ENCODE measurements around the gene PTPRD.

Gene PTPRD

DNA sequence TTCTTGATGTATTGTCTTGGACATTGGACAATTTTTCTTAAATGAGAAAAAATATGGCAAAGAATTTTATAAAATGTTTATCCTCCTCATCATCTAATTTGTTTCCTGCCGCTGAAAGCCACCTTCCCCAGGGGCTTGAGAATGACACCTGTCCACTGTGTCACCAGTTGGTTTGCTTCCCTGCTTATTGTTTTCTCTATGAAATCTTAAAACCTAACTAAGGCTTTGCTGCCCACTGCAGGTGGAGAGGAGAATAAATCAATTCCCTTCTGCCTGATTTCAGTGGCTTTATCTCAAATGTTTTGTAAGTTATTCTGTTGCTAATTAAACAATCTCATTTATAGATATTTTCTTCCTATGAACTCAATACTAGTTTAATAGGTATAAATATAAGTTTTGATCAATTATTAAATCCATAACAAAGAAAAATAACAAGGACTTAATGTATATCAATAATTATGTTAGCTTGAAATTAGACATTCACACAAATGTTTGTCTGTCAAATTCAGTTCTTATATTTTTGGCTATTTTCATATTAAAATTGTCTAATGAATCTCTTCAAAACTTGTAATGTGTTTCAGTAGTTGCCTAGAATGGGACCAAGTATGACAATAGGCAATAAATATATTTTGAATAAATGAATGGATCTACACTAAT is 822.5 kb downstream of the PTPRD start:
- DNase-seq: no peak

GRCh38 chr9:9783711-9784110 is 829.1 kb downstream of the PTPRD start:
- H3K27ac Mint-ChIP-seq: no peak overlapping the region
- no peaks in the 10 kb centered on the region for H3K27me3 Mint-ChIP-seq
- no peak for DNase-seq
- peaks cover 4% of the 10 kb centered on the region for H3K9me3 Mint-ChIP-seq
- no peaks in the 10 kb centered on the region for H3K36me3 Mint-ChIP-seq (ENCODE audit: low read depth)
- no peaks in the 10 kb centered on the region for H3K4me1 Mint-ChIP-seq (ENCODE audit: low read depth)
- no peak overlapping the region for H3K4me3 Mint-ChIP-seq

More for the DNA sequence above, 822.5 kb downstream of the PTPRD start:
- no peaks in the 10 kb centered on the region for H3K27me3 Mint-ChIP-seq
- H3K4me1 Mint-ChIP-seq (ENCODE audit: low read depth): no peaks in the 10 kb centered on the region
- no peaks in the 10 kb centered on the region for H3K9me3 Mint-ChIP-seq
- H3K4me3 Mint-ChIP-seq: no peak overlapping the region
- H3K27ac Mint-ChIP-seq: no peak overlapping the region
- no peaks in the 10 kb centered on the region for H3K36me3 Mint-ChIP-seq (ENCODE audit: low read depth)

DNA sequence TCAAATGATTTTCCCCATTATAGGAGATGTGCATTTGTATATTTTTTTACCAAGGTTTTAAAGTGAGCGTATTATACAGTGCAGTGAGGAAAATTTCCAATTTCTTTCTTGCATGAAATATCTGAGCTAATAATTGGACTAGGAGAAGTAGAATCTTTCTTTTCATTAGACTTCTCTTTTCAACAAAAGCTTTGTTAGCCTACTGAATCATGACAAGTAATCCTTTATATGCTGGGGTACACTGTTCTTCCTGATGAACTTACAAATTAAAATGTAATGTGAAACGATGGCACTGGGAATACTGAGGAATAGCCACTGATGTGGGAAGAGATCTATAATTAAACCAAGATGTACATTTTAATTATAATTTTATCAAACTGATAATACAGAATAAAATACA is 829.6 kb downstream of the PTPRD start:
- H3K9me3 Mint-ChIP-seq: peaks cover 4% of the 10 kb centered on the region
- no peaks in the 10 kb centered on the region for H3K36me3 Mint-ChIP-seq (ENCODE audit: low read depth)
- no peak overlapping the region for H3K27ac Mint-ChIP-seq
- no peak for DNase-seq
- no peaks in the 10 kb centered on the region for H3K27me3 Mint-ChIP-seq
- no peak overlapping the region for H3K4me3 Mint-ChIP-seq
- no peaks in the 10 kb centered on the region for H3K4me1 Mint-ChIP-seq (ENCODE audit: low read depth)

GRCh38 chr9:9778293-9778692 is 834.5 kb downstream of the PTPRD start:
- no peaks in the 10 kb centered on the region for H3K4me1 Mint-ChIP-seq (ENCODE audit: low read depth)
- H3K27ac Mint-ChIP-seq: no peak overlapping the region
- no peaks in the 10 kb centered on the region for H3K27me3 Mint-ChIP-seq
- no peaks in the 10 kb centered on the region for H3K36me3 Mint-ChIP-seq (ENCODE audit: low read depth)
- no peak for DNase-seq
- no peak overlapping the region for H3K4me3 Mint-ChIP-seq
- H3K9me3 Mint-ChIP-seq: peaks cover 4% of the 10 kb centered on the region

DNA sequence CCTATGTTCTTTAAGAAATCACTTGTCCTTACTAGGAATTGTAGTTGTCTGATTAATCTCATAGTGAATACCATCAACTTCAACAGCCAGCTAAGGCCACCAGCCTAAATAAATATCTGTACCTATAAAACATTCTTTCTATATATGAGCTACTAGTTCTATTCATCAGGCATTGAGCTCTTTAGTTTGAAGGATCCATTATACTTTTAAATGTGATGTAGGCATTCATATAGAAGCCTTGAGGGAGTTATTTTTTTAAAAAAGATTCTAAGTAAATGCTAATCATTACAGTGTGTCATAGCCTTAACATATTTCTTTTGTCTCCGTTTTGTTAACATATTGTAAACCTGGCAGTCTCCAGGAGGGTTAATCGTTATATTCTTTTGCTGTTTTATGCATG is 838.3 kb downstream of the PTPRD start:
- DNase-seq: no peak
- Mint-ChIP-seq H3K27me3 (no peaks in the 10 kb centered on the region), H3K9me3 (peaks cover 4% of the 10 kb centered on the region), H3K4me1 (ENCODE audit: low read depth) (no peaks in the 10 kb centered on the region), H3K4me3 (no peak overlapping the region), H3K27ac (no peak overlapping the region), H3K36me3 (ENCODE audit: low read depth) (no peaks in the 10 kb centered on the region)

DNA sequence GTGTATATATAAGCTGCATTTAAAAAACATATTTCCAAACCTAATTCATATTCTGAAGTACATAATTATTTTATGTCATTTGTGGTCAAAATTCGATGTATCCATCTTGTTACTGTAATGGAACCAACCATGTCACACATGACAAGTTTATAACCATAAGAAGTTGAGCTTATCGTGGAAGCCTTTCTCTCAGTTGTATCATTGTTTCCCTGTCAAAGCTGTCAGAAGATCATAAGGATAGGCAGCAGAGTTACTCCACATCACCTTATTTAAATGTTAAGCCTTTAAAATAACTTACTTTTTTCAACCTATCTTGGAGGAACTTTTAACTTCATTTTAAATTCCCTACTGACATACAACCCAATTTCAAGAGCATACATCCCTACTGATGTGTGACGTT is 841.5 kb downstream of the PTPRD start:
- Mint-ChIP-seq H3K4me1 (ENCODE audit: low read depth) (no peaks in the 10 kb centered on the region), H3K27me3 (no peaks in the 10 kb centered on the region), H3K4me3 (no peak overlapping the region), H3K9me3 (peaks cover 4% of the 10 kb centered on the region), H3K27ac (no peak overlapping the region), H3K36me3 (ENCODE audit: low read depth) (no peaks in the 10 kb centered on the region)
- no peak for DNase-seq

GRCh38 chr9:9764821-9765220 is 848.0 kb downstream of the PTPRD start:
- no peak overlapping the region for H3K27ac Mint-ChIP-seq
- H3K4me3 Mint-ChIP-seq: no peak overlapping the region
- no peak for DNase-seq
- H3K27me3 Mint-ChIP-seq: no peaks in the 10 kb centered on the region
- no peaks in the 10 kb centered on the region for H3K36me3 Mint-ChIP-seq (ENCODE audit: low read depth)
- no peaks in the 10 kb centered on the region for H3K4me1 Mint-ChIP-seq (ENCODE audit: low read depth)
- H3K9me3 Mint-ChIP-seq: peaks cover 12% of the 10 kb centered on the region

GRCh38 chr9:9754186-9754585 is 858.6 kb downstream of the PTPRD start:
- H3K4me3 Mint-ChIP-seq: no peak overlapping the region
- no peak for DNase-seq
- H3K27ac Mint-ChIP-seq: no peak overlapping the region
- peaks cover 2% of the 10 kb centered on the region for H3K9me3 Mint-ChIP-seq
- no peaks in the 10 kb centered on the region for H3K36me3 Mint-ChIP-seq (ENCODE audit: low read depth)
- H3K4me1 Mint-ChIP-seq (ENCODE audit: low read depth): no peaks in the 10 kb centered on the region
- no peaks in the 10 kb centered on the region for H3K27me3 Mint-ChIP-seq

GRCh38 chr9:9753266-9753665 is 859.5 kb downstream of the PTPRD start:
- Mint-ChIP-seq H3K4me1 (ENCODE audit: low read depth) (no peaks in the 10 kb centered on the region), H3K27ac (no peak overlapping the region), H3K36me3 (ENCODE audit: low read depth) (no peaks in the 10 kb centered on the region), H3K9me3 (peaks cover 2% of the 10 kb centered on the region), H3K27me3 (no peaks in the 10 kb centered on the region), H3K4me3 (no peak overlapping the region)
- DNase-seq: no peak

DNA sequence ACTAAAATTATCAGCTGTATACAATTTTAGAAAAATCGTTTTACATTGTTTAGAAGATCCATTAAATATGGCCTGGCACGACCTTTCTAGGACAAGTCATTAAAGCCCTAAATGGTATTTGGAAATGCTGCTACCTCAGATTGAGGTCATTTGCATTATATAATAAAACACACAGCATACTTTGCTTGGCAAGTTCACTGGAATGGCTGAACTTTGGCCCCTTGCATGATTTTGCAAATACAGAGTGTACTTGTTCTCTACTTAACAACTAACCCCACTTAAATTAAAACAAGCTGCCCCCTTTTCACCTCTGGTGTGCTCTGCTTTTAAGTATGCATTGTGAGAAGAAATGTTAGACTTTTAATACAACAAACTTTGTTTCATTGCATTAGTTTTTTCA is 860.1 kb downstream of the PTPRD start:
- Mint-ChIP-seq H3K36me3 (ENCODE audit: low read depth) (no peaks in the 10 kb centered on the region), H3K9me3 (peaks cover 2% of the 10 kb centered on the region), H3K4me1 (ENCODE audit: low read depth) (no peaks in the 10 kb centered on the region), H3K4me3 (no peak overlapping the region), H3K27ac (no peak overlapping the region), H3K27me3 (no peaks in the 10 kb centered on the region)
- DNase-seq: no peak

GRCh38 chr9:9751996-9752395 is 860.8 kb downstream of the PTPRD start:
- H3K27me3 Mint-ChIP-seq: no peaks in the 10 kb centered on the region
- no peak overlapping the region for H3K4me3 Mint-ChIP-seq
- H3K9me3 Mint-ChIP-seq: peaks cover 2% of the 10 kb centered on the region
- H3K27ac Mint-ChIP-seq: no peak overlapping the region
- DNase-seq: no peak
- H3K36me3 Mint-ChIP-seq (ENCODE audit: low read depth): no peaks in the 10 kb centered on the region
- no peaks in the 10 kb centered on the region for H3K4me1 Mint-ChIP-seq (ENCODE audit: low read depth)

DNA sequence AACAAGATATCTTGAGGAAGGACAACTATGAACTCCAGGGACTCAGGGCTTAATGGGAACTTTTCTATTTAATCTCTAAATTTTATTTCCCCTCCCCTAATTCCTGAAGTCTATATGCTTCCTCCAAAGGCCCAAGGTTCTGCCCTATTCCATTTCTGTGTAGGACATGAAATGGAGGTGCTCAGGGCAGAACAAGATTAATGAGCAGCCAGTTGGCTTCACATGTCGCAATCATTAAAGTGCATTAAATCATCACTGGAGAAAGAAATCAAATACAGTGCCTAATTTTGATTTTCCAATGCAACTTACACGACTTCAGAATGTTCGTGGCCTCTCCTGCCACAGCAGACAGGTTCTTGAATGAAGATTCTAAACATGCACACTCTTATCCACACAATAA is 862.1 kb downstream of the PTPRD start:
- Mint-ChIP-seq H3K36me3 (ENCODE audit: low read depth) (no peaks in the 10 kb centered on the region), H3K4me3 (no peak overlapping the region), H3K9me3 (no peaks in the 10 kb centered on the region), H3K4me1 (ENCODE audit: low read depth) (no peaks in the 10 kb centered on the region), H3K27ac (no peak overlapping the region), H3K27me3 (no peaks in the 10 kb centered on the region)
- no peak for DNase-seq

GRCh38 chr9:9749591-9749990 is 863.2 kb downstream of the PTPRD start:
- H3K4me1 Mint-ChIP-seq (ENCODE audit: low read depth): no peaks in the 10 kb centered on the region

DNA sequence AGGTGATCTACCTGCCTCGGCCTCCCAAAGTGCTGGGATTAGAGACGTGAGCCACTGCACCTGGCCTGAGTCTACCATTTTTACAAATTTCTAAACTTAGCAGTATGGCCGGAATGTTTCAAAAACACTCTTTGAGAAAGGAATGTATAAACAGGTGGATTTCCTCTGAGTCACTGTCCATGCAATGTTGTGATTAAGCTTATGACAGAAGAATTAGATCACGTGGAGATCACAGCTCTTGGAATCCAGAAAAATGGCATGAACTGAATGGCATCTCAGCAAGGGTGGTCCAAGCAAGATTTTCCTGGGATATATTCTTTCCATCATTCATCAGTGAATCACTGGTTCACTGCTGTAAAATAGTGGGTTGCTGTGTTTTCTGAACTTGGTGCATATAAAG is 865.0 kb downstream of the PTPRD start:
- no peaks in the 10 kb centered on the region for H3K4me1 Mint-ChIP-seq (ENCODE audit: low read depth)
- H3K4me3 Mint-ChIP-seq: no peak overlapping the region
- H3K36me3 Mint-ChIP-seq (ENCODE audit: low read depth): no peaks in the 10 kb centered on the region
- no peaks in the 10 kb centered on the region for H3K27me3 Mint-ChIP-seq
- no peak overlapping the region for H3K27ac Mint-ChIP-seq
- H3K9me3 Mint-ChIP-seq: no peaks in the 10 kb centered on the region
- DNase-seq: no peak

More at GRCh38 chr9:9749591-9749990, 863.2 kb downstream of the PTPRD start:
- Mint-ChIP-seq H3K36me3 (ENCODE audit: low read depth) (no peaks in the 10 kb centered on the region), H3K9me3 (no peaks in the 10 kb centered on the region), H3K4me3 (no peak overlapping the region), H3K27me3 (no peaks in the 10 kb centered on the region), H3K27ac (no peak overlapping the region)
- no peak for DNase-seq

DNA sequence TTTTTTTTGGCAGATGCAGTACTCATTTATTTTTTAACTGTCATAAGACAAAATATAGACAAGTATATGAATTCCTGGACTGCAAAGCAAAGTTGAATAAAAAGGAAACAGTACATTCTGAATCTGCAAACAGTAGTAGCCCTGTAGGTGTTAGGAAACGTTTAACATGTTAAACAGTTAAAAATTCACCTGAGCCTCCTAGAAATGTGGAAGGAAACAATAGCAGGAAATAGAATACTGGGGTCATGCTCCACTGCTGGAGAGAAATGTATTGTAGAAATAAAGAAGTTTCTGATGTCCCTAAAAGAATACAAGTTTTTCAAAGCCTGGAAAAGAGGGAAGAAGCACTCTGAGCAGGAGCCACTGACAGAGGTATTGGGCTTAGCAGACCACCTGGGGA is 866.0 kb downstream of the PTPRD start:
- no peak overlapping the region for H3K27ac Mint-ChIP-seq
- H3K27me3 Mint-ChIP-seq: no peaks in the 10 kb centered on the region
- no peak for DNase-seq
- no peak overlapping the region for H3K4me3 Mint-ChIP-seq
- no peaks in the 10 kb centered on the region for H3K9me3 Mint-ChIP-seq
- H3K36me3 Mint-ChIP-seq (ENCODE audit: low read depth): no peaks in the 10 kb centered on the region
- no peaks in the 10 kb centered on the region for H3K4me1 Mint-ChIP-seq (ENCODE audit: low read depth)

GRCh38 chr9:9743822-9744221 is 869.0 kb downstream of the PTPRD start:
- H3K27ac Mint-ChIP-seq: no peak overlapping the region
- no peaks in the 10 kb centered on the region for H3K27me3 Mint-ChIP-seq
- H3K36me3 Mint-ChIP-seq (ENCODE audit: low read depth): no peaks in the 10 kb centered on the region
- DNase-seq: no peak
- H3K9me3 Mint-ChIP-seq: peaks cover 5% of the 10 kb centered on the region
- no peaks in the 10 kb centered on the region for H3K4me1 Mint-ChIP-seq (ENCODE audit: low read depth)
- no peak overlapping the region for H3K4me3 Mint-ChIP-seq

All from activated T-cell treated with anti-CD3 and anti-CD28 coated beads, Interleukin-2, amount 50 U/mL, for 24 hours (primary cell).